Measurements from ENCODE around the gene VRK2. TPM values are rescaled to one million over a fixed set of nuclear protein-coding genes. Genes with fewer than 3 reads are reported as not detected.
A peak's percentile ranks its signal among the peaks of the same experiment; 100 is the strongest.
"Not testable (repeated sequence)": the region's sequence is repeated elsewhere in the genome, so short reads cannot be mapped to it uniquely, and the experiment has no call there.

Gene VRK2
- total RNA-seq, 1 donor from 2014 or later = 23.1 TPM

GRCh38 chr2:58107803-58108710 lies 61.5 kb downstream of the VRK2 start:
- intact Hi-C loops (cut with DNase I) = no loop called here
- no peak for TF ChIP-seq POLR2A (IDR thresholded peaks at IDR 0.05)
- TF ChIP-seq CTCF (IDR thresholded peaks at IDR 0.05) = no peak
- peak in 1 of 2 donors; percentile 56 for TF ChIP-seq POLR2AphosphoS5 (IDR thresholded peaks at IDR 0.05; ENCODE audit: insufficient read depth in 1 of 2, low read depth in 1 of 2)
- H3K4me3 ChIP-seq = no peak overlapping the region
- no peak for DNase-seq (ENCODE audit: extremely low spot score in 2 of 2)
- no peaks in the 10 kb centered on the region for H3K9me3 ChIP-seq
- no peaks in the 10 kb centered on the region for H3K27me3 ChIP-seq
- no peaks in the 10 kb centered on the region for H3K36me3 ChIP-seq
- no peaks in the 10 kb centered on the region for H3K4me1 ChIP-seq
- H3K27ac ChIP-seq = no peak overlapping the region

GRCh38 chr2:58109481-58109880 lies 62.9 kb downstream of the VRK2 start:
- Histone ChIP-seq H3K27ac (no peak overlapping the region), H3K27me3 (no peaks in the 10 kb centered on the region), H3K4me3 (no peak overlapping the region), H3K36me3 (no peaks in the 10 kb centered on the region), H3K9me3 (no peaks in the 10 kb centered on the region), H3K4me1 (no peaks in the 10 kb centered on the region)
- TF ChIP-seq POLR2AphosphoS5 (IDR thresholded peaks at IDR 0.05; ENCODE audit: insufficient read depth in 1 of 2, low read depth in 1 of 2) (no peak), CTCF (IDR thresholded peaks at IDR 0.05) (no peak), POLR2A (IDR thresholded peaks at IDR 0.05) (no peak)
- DNase-seq (ENCODE audit: extremely low spot score in 2 of 2) = no peak
- intact Hi-C loops (cut with DNase I) = no loop called here

GRCh38 chr2:58110765-58111164 lies 64.2 kb downstream of the VRK2 start:
- H3K9me3 ChIP-seq = no peaks in the 10 kb centered on the region
- no peaks in the 10 kb centered on the region for H3K4me1 ChIP-seq
- H3K27me3 ChIP-seq = no peaks in the 10 kb centered on the region
- TF ChIP-seq POLR2A (IDR thresholded peaks at IDR 0.05) (no peak), CTCF (IDR thresholded peaks at IDR 0.05) (no peak), POLR2AphosphoS5 (IDR thresholded peaks at IDR 0.05; ENCODE audit: insufficient read depth in 1 of 2, low read depth in 1 of 2) (no peak)
- H3K27ac ChIP-seq = no peak overlapping the region
- DNase-seq (ENCODE audit: extremely low spot score in 2 of 2) = no peak
- H3K4me3 ChIP-seq = no peak overlapping the region
- intact Hi-C loops (cut with DNase I) = no loop called here
- no peaks in the 10 kb centered on the region for H3K36me3 ChIP-seq

GRCh38 chr2:58113563-58113962 lies 67.0 kb downstream of the VRK2 start:
- H3K27me3 ChIP-seq; H3K27ac ChIP-seq; H3K4me3 ChIP-seq; H3K4me1 ChIP-seq; intact Hi-C loops (cut with DNase I); DNase-seq (ENCODE audit: extremely low spot score in 2 of 2); H3K36me3 ChIP-seq; H3K9me3 ChIP-seq: not testable (repeated sequence)

- TF ChIP-seq CTCF (IDR thresholded peaks at IDR 0.05) = no peak
- TF ChIP-seq POLR2A (IDR thresholded peaks at IDR 0.05) = no peak
- TF ChIP-seq POLR2AphosphoS5 (IDR thresholded peaks at IDR 0.05; ENCODE audit: insufficient read depth in 1 of 2, low read depth in 1 of 2) = no peak
- Histone ChIP-seq H3K9me3 (no peaks in the 10 kb centered on the region), H3K27me3 (no peaks in the 10 kb centered on the region), H3K36me3 (peaks cover 0 to 13% of the 10 kb centered on the region in 2 donors), H3K4me1 (no peaks in the 10 kb centered on the region), H3K4me3 (no peak overlapping the region), H3K27ac (no peak overlapping the region)
- intact Hi-C loops (cut with DNase I) = no loop called here
- no peak for DNase-seq (ENCODE audit: extremely low spot score in 2 of 2)
These were observed 74.1 kb downstream of the VRK2 start for GRCh38 chr2:58120626-58121229.
